ENCODE results near the gene NOXO1. TPM values are rescaled to one million over a fixed set of nuclear protein-coding genes. Genes with fewer than 3 reads are reported as not detected.

NOXO1 gene
- total and polyA plus RNA-seq, 10 of the 15 experiments (the other 5 are each of a cell fraction or from before 2014, with no cell fraction given): 0.09 to 0.76 (median 0.26) TPM; not detected in 4

DNA sequence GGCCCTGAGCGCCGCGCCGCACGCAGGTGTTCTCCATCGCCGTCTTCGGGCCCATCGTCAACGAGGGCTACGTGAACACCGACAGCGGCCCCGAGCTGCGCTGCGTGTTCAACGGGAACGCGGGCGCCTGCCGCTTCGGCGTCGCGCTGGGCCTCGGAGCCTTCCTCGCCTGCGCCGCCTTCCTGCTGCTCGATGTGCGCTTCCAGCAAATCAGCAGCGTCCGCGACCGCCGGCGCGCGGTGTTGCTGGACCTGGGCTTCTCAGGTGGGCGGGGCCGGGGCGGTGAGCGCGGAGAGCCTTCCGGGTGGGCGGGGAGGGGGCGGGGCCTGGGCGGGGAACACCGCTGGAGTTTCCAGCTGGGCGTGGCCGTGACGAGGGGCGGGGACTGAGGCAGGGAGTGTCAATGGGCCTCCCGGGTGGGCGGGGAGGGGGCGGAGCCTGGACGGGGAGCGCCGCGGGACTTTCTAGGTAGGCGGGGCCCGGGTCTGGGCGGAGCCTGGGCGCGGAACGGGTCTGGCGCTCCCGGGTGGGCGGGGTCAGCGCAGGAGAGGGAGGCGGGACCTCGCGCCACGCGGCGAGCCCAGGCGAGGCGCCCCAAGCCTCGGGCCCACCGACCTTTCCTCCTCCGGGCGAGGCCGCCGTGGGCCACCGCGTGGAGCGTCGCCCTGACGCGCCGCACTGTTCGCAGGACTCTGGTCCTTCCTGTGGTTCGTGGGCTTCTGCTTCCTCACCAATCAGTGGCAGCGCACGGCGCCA lies 10.9 kb upstream of the NOXO1 start (continued):
- TF ChIP-seq HDGF (IDR thresholded peaks at IDR 0.05) (no peak), CUX1 (IDR thresholded peaks at IDR 0.05; ENCODE audit: insufficient replicate concordance, low read depth, low read length) (no peak), SP1 (IDR thresholded peaks at IDR 0.05; ENCODE audit: low read depth, low read length) (peak; percentile 7), SMARCA5 (IDR thresholded peaks at IDR 0.05) (peak; percentile 93), CTCF (IDR thresholded peaks at IDR 0.05 in 2 of 3, conservative IDR thresholded peaks at IDR 0.05 in 1 of 3; ENCODE audit: control insufficient read depth in 2 of 3, extremely low read depth in 1 of 3, insufficient read depth in 1 of 3, low read depth in 3 of 3, low read length in 3 of 3) (no peak), EED (IDR thresholded peaks at IDR 0.05; ENCODE audit: low read depth) (no peak), KLF5 (IDR thresholded peaks at IDR 0.05; ENCODE audit: partially characterized antibody) (peak; percentile 35), NR2C2 (IDR thresholded peaks at IDR 0.05; ENCODE audit: borderline replicate concordance, control insufficient read depth, insufficient read length, low read depth) (no peak), RAD21 (IDR thresholded peaks at IDR 0.05; ENCODE audit: insufficient read depth, low read depth, low read length) (no peak), DPF2 (IDR thresholded peaks at IDR 0.05) (peak; percentile 20; the same call in 1 of the 2 replicates), NR2F1 (conservative IDR thresholded peaks at IDR 0.05) (peak; percentile 17), MTA2 (IDR thresholded peaks at IDR 0.05; ENCODE audit: low read depth) (no peak), TCF3 (IDR thresholded peaks at IDR 0.05; ENCODE audit: borderline replicate concordance, insufficient read depth, low read depth, low read length) (no peak), NFYB (IDR thresholded peaks at IDR 0.05; ENCODE audit: insufficient read depth, low read depth, low read length) (0 out of 2 replicates have a peak, but pooled peaks have one; percentile 32)
- TF ChIP-seq, protein P1, sequence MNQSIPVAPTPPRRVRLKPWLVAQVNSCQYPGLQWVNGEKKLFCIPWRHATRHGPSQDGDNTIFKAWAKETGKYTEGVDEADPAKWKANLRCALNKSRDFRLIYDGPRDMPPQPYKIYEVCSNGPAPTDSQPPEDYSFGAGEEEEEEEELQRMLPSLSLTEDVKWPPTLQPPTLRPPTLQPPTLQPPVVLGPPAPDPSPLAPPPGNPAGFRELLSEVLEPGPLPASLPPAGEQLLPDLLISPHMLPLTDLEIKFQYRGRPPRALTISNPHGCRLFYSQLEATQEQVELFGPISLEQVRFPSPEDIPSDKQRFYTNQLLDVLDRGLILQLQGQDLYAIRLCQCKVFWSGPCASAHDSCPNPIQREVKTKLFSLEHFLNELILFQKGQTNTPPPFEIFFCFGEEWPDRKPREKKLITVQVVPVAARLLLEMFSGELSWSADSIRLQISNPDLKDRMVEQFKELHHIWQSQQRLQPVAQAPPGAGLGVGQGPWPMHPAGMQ (IDR thresholded peaks at IDR 0.05; ENCODE audit: borderline replicate concordance): no peak
- TF ChIP-seq, protein P2, sequence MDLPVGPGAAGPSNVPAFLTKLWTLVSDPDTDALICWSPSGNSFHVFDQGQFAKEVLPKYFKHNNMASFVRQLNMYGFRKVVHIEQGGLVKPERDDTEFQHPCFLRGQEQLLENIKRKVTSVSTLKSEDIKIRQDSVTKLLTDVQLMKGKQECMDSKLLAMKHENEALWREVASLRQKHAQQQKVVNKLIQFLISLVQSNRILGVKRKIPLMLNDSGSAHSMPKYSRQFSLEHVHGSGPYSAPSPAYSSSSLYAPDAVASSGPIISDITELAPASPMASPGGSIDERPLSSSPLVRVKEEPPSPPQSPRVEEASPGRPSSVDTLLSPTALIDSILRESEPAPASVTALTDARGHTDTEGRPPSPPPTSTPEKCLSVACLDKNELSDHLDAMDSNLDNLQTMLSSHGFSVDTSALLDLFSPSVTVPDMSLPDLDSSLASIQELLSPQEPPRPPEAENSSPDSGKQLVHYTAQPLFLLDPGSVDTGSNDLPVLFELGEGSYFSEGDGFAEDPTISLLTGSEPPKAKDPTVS (IDR thresholded peaks at IDR 0.05; ENCODE audit: low read depth, low read length): no peak
- TF ChIP-seq, protein P3, sequence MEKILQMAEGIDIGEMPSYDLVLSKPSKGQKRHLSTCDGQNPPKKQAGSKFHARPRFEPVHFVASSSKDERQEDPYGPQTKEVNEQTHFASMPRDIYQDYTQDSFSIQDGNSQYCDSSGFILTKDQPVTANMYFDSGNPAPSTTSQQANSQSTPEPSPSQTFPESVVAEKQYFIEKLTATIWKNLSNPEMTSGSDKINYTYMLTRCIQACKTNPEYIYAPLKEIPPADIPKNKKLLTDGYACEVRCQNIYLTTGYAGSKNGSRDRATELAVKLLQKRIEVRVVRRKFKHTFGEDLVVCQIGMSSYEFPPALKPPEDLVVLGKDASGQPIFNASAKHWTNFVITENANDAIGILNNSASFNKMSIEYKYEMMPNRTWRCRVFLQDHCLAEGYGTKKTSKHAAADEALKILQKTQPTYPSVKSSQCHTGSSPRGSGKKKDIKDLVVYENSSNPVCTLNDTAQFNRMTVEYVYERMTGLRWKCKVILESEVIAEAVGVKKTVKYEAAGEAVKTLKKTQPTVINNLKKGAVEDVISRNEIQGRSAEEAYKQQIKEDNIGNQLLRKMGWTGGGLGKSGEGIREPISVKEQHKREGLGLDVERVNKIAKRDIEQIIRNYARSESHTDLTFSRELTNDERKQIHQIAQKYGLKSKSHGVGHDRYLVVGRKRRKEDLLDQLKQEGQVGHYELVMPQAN (conservative IDR thresholded peaks at IDR 0.05): peak; percentile 13; the same call in 1 of the 2 replicates

Data from GM12878 (cell line).